Spleen (tissue), 7 donors: ENCODE measurements around the gene PIAS1.

Experiments
- CTCF ChIP-seq, 11 experiments: fragments of 200-600 bp in 7 of 11; fragments of 450-650 bp in 4 of 11; sonication (generic) in 4 of 11; IDR thresholded peaks in 8 of 11; conservative IDR thresholded peaks in 3 of 11; 1 replicate in 7 of 11; 2 replicates in 4 of 11; pipeline versions ENCODE4 v1.4.0 to v1.8.0; 2016 to 2021; ENCODE audit warnings: antibody characterized with exemption in 11 of 11, inconsistent platforms in 4 of 11, mild to moderate bottlenecking in 1 of 11
- POLR2AphosphoS5 ChIP-seq, 3 donors: sonication (generic); formaldehyde crosslinking; IDR thresholded peaks; one replicate each; pipeline ENCODE4 v1.5.1; 2017; ENCODE audit warnings: antibody characterized with exemption in 3 of 3
- donor health status: DM: no; HTN: no; CAD: no; lungs with moderate emphysema.
- donor health status: DM: no; HTN: no; CAD: no.
- donor health status: DM: no; HTN: no; CAD: no.

DNA sequence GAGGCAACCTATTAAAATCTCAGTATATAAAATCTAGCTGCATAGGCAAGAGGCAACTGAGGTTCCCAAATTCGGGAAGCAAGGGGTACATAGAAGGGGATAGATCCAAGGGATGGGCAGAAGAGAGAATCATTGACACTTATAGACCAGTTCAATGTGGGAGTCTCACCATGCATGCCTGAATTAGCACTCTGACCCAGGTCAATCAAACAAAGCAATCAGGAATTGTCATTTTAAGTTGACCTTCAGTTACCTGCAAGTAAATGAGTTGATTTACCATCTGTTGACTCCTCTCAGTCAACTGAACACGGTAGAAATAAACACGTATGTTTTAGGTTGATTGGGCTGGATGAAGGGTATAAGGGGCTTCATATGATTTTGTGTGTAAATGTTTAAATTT, 33.4 kb upstream of the PIAS1 start:
- TF ChIP-seq POLR2AphosphoS5 (IDR thresholded peaks at IDR 0.05), result no peak
- TF ChIP-seq CTCF (IDR thresholded peaks at IDR 0.05 in 8 of 11, conservative IDR thresholded peaks at IDR 0.05 in 3 of 11), result no peak
